ENCODE data around the gene STK40. TPM values are rescaled to one million over a fixed set of nuclear protein-coding genes. Genes with fewer than 3 reads are reported as not detected.
A peak's percentile ranks its signal among the peaks of the same experiment; 100 is the strongest.

Gene STK40
- total RNA-seq, 1 experiment from 2014 or later: 25.0 TPM

- Histone ChIP-seq H3K4me3 (ENCODE audit: insufficient read depth, low read depth, low read length) (no peak overlapping the region), H3K27me3 (ENCODE audit: control insufficient read depth, insufficient read depth, low read length) (peaks cover 3% of the 10 kb centered on the region), H3K36me3 (replicated peaks; ENCODE audit: control insufficient read depth, insufficient read depth, low read length) (no peaks in the 10 kb centered on the region)
- no peak for DNase-seq
Observed at GRCh38 chr1:36328088-36328480, 57.6 kb downstream of the STK40 start.

- Histone ChIP-seq H3K4me3 (ENCODE audit: insufficient read depth, low read depth, low read length) (no peak overlapping the region), H3K36me3 (replicated peaks; ENCODE audit: control insufficient read depth, insufficient read depth, low read length) (no peaks in the 10 kb centered on the region), H3K27me3 (ENCODE audit: control insufficient read depth, insufficient read depth, low read length) (peaks cover 7% of the 10 kb centered on the region)
- no peak for DNase-seq
Observed at GRCh38 chr1:36327421-36328087, 58.2 kb downstream of the STK40 start.

GRCh38 chr1:36326499-36326898, 59.2 kb downstream of the STK40 start:
- DNase-seq: no peak
- H3K36me3 ChIP-seq (replicated peaks; ENCODE audit: control insufficient read depth, insufficient read depth, low read length): no peaks in the 10 kb centered on the region
- peaks cover 13% of the 10 kb centered on the region for H3K27me3 ChIP-seq (ENCODE audit: control insufficient read depth, insufficient read depth, low read length)
- H3K4me3 ChIP-seq (ENCODE audit: insufficient read depth, low read depth, low read length): no peak overlapping the region

- H3K4me3 ChIP-seq (ENCODE audit: insufficient read depth, low read depth, low read length): peak overlapping the region; percentile 38
- no peak for DNase-seq
Observed at GRCh38 chr1:36324353-36324703, 61.4 kb downstream of the STK40 start.

GRCh38 chr1:36323636-36324352, 61.9 kb downstream of the STK40 start, which contains the start of gene EVA1B:
Gene EVA1B, minus strand, starts transcription at chr1:36323645. Its CDS starts 608 bp downstream, at chr1:36323037.
- peaks cover 23% of the 10 kb centered on the region for H3K27me3 ChIP-seq (ENCODE audit: control insufficient read depth, insufficient read depth, low read length)
- H3K36me3 ChIP-seq (replicated peaks; ENCODE audit: control insufficient read depth, insufficient read depth, low read length): no peaks in the 10 kb centered on the region
- peak within 1 kb of the TSS; percentile 83 for H3K4me3 ChIP-seq (ENCODE audit: insufficient read depth, low read depth, low read length)
- DNase-seq: peak; percentile 93

More at GRCh38 chr1:36324353-36324703, 61.4 kb downstream of the STK40 start:
- peaks cover 23% of the 10 kb centered on the region for H3K27me3 ChIP-seq (ENCODE audit: control insufficient read depth, insufficient read depth, low read length)
- H3K36me3 ChIP-seq (replicated peaks; ENCODE audit: control insufficient read depth, insufficient read depth, low read length): no peaks in the 10 kb centered on the region

GRCh38 chr1:36322786-36323635, 62.7 kb downstream of the STK40 start:
- DNase-seq: peak; percentile 90
- Histone ChIP-seq H3K27me3 (ENCODE audit: control insufficient read depth, insufficient read depth, low read length) (peaks cover 23% of the 10 kb centered on the region), H3K36me3 (replicated peaks; ENCODE audit: control insufficient read depth, insufficient read depth, low read length) (no peaks in the 10 kb centered on the region), H3K4me3 (ENCODE audit: insufficient read depth, low read depth, low read length) (peak overlapping the region; percentile 83)

- Histone ChIP-seq H3K27me3 (ENCODE audit: control insufficient read depth, insufficient read depth, low read length) (peaks cover 23% of the 10 kb centered on the region), H3K4me3 (ENCODE audit: insufficient read depth, low read depth, low read length) (peak overlapping the region; percentile 83), H3K36me3 (replicated peaks; ENCODE audit: control insufficient read depth, insufficient read depth, low read length) (no peaks in the 10 kb centered on the region)
- peak; percentile 82 for DNase-seq
Observed at GRCh38 chr1:36322041-36322785, 63.5 kb downstream of the STK40 start.

- Histone ChIP-seq H3K4me3 (ENCODE audit: insufficient read depth, low read depth, low read length) (peak overlapping the region; percentile 83), H3K36me3 (replicated peaks; ENCODE audit: control insufficient read depth, insufficient read depth, low read length) (no peaks in the 10 kb centered on the region), H3K27me3 (ENCODE audit: control insufficient read depth, insufficient read depth, low read length) (peaks cover 23% of the 10 kb centered on the region)
- peak; percentile 96 for DNase-seq
Observed at GRCh38 chr1:36321119-36321951, 64.4 kb downstream of the STK40 start.

GRCh38 chr1:36320767-36321118, 65.0 kb downstream of the STK40 start:
- peak overlapping the region; percentile 83 for H3K4me3 ChIP-seq (ENCODE audit: insufficient read depth, low read depth, low read length)
- H3K36me3 ChIP-seq (replicated peaks; ENCODE audit: control insufficient read depth, insufficient read depth, low read length): no peaks in the 10 kb centered on the region
- H3K27me3 ChIP-seq (ENCODE audit: control insufficient read depth, insufficient read depth, low read length): peaks cover 23% of the 10 kb centered on the region
- DNase-seq: peak; percentile 87

GRCh38 chr1:36320291-36320761, 65.4 kb downstream of the STK40 start:
- no peak for DNase-seq
- peaks cover 23% of the 10 kb centered on the region for H3K27me3 ChIP-seq (ENCODE audit: control insufficient read depth, insufficient read depth, low read length)
- H3K36me3 ChIP-seq (replicated peaks; ENCODE audit: control insufficient read depth, insufficient read depth, low read length): no peaks in the 10 kb centered on the region
- peak overlapping the region; percentile 83 for H3K4me3 ChIP-seq (ENCODE audit: insufficient read depth, low read depth, low read length)

GRCh38 chr1:36309397-36309796, 76.3 kb downstream of the STK40 start:
- H3K4me3 ChIP-seq (ENCODE audit: insufficient read depth, low read depth, low read length): no peak overlapping the region
- no peak for DNase-seq
- H3K36me3 ChIP-seq (replicated peaks; ENCODE audit: control insufficient read depth, insufficient read depth, low read length): no peaks in the 10 kb centered on the region; the same call in 1 of the 2 replicates
- peaks cover 2% of the 10 kb centered on the region; the same call in 1 of the 2 replicates for H3K27me3 ChIP-seq (ENCODE audit: control insufficient read depth, insufficient read depth, low read length)

GRCh38 chr1:36307601-36308330, 78.0 kb downstream of the STK40 start:
- Histone ChIP-seq H3K4me3 (ENCODE audit: insufficient read depth, low read depth, low read length) (peak overlapping the region; percentile 69), H3K36me3 (replicated peaks; ENCODE audit: control insufficient read depth, insufficient read depth, low read length) (peaks cover 4% of the 10 kb centered on the region), H3K27me3 (ENCODE audit: control insufficient read depth, insufficient read depth, low read length) (peaks cover 2% of the 10 kb centered on the region; the same call in 1 of the 2 replicates)
- peak; percentile 42 for DNase-seq

All from H7 (cell line).